Fibroblast of lung (primary cell): ENCODE results near the gene AMBRA1. TPM values are rescaled to one million over a fixed set of nuclear protein-coding genes. Genes with fewer than 3 reads are reported as not detected.

Experiments
- DNase-seq, 2 donors: peaks; one replicate each; pipeline versions ENCODE4 v3.0.0 to v3.0.0-alpha.2; 2010; ENCODE audit warnings: low read depth in 2 of 2
- H2AFZ ChIP-seq: 2 replicates; pipeline ENCODE4 v1.5.1; 2012; ENCODE audit warnings: low read length, control low read depth, inconsistent platforms
- H3K27ac ChIP-seq: 2 replicates; pipeline ENCODE4 v1.5.1; 2011; ENCODE audit warnings: low read length, control low read depth; ENCODE audit not compliant: insufficient read depth
- H3K27me3 ChIP-seq: 2 replicates; pipeline ENCODE4 v1.5.1; 2011; ENCODE audit warnings: mild to moderate bottlenecking, low read length; ENCODE audit not compliant: control insufficient read depth, insufficient read depth
- H3K36me3 ChIP-seq: 2 replicates; pipeline ENCODE4 v1.5.1; 2011; ENCODE audit warnings: low read length; ENCODE audit not compliant: control insufficient read depth, insufficient read depth
- H3K4me1 ChIP-seq: 2 replicates; pipeline ENCODE4 v1.5.1; 2011; ENCODE audit warnings: low read length; ENCODE audit not compliant: control insufficient read depth, insufficient read depth; ENCODE audit errors: extremely low read depth
- H3K4me2 ChIP-seq: 2 replicates; pipeline ENCODE4 v1.5.1; 2011; ENCODE audit warnings: low read length, control low read depth; ENCODE audit not compliant: insufficient read depth; ENCODE audit errors: extremely low read depth
- H3K4me3 ChIP-seq, 4 experiments: fragments of 200-600 bp in 1 of 4; sonication (generic) in 1 of 4; replicated peaks in 1 of 4; 2 replicates each; pipeline ENCODE4 v1.5.1; 2011 to 2016; ENCODE audit warnings: low read length in 4 of 4, low read depth in 3 of 4, mild to moderate bottlenecking in 3 of 4, control low read depth in 2 of 4, inconsistent platforms in 1 of 4, mixed read lengths in 1 of 4; ENCODE audit not compliant: insufficient read depth in 1 of 4; ENCODE audit errors: control extremely low read depth in 1 of 4
- H3K79me2 ChIP-seq: 2 replicates; pipeline ENCODE4 v1.5.1; 2012; ENCODE audit warnings: mild to moderate bottlenecking, low read length, inconsistent platforms; ENCODE audit not compliant: control insufficient read depth, insufficient read depth
- H3K9ac ChIP-seq: 2 replicates; pipeline ENCODE4 v1.5.1; 2011; ENCODE audit warnings: mild to moderate bottlenecking, low read length, control low read depth; ENCODE audit not compliant: insufficient read depth
- H3K9me3 ChIP-seq: 2 replicates; pipeline ENCODE4 v1.5.1; 2012; ENCODE audit warnings: low read depth, low read length; ENCODE audit not compliant: control insufficient read depth, insufficient read depth
- H4K20me1 ChIP-seq: 2 replicates; pipeline ENCODE4 v1.5.1; 2011; ENCODE audit warnings: low read length; ENCODE audit not compliant: control insufficient read depth, insufficient read depth; ENCODE audit errors: extremely low read depth
- EZH2 ChIP-seq: IDR thresholded peaks from 2 replicates; pipeline ENCODE4 v1.5.1; 2012; ENCODE audit warnings: low read length, control low read depth, mild to moderate bottlenecking; ENCODE audit errors: missing control alignments
- polyA plus RNA-seq, 2 donors: library from polyadenylated mRNA; depleted of rRNA in 1 of 2; stranded (reverse) in 1 of 2; unstranded in 1 of 2; fragments of >200 nt; gene quantifications; 2 replicates each; pipeline ENCODE4 v1.2.1, GENCODE V29; 2011 to 2012; ENCODE audit warnings: missing spikeins in 1 of 2
- total RNA-seq: library from RNA; depleted of rRNA; stranded (reverse); fragments of >200 nt; gene quantifications from 2 replicates; pipeline ENCODE4 v1.2.1, GENCODE V29; 2014
- TF ChIP-seq, protein P1 (sequence below), 2 donors: IDR thresholded peaks in 1 of 2; conservative IDR thresholded peaks in 1 of 2; 1 replicate in 1 of 2; 2 replicates in 1 of 2; pipeline ENCODE4 v1.5.1; 2011 to 2012; ENCODE audit warnings: low read length in 2 of 2, control low read depth in 1 of 2, inconsistent platforms in 1 of 2, low read depth in 1 of 2, mild to moderate bottlenecking in 1 of 2

The AMBRA1 gene
- total and polyA plus RNA-seq, 2 donors (not counting 1 experiment from before 2014, with no cell fraction given): 8.3 to 23.3 TPM

DNA sequence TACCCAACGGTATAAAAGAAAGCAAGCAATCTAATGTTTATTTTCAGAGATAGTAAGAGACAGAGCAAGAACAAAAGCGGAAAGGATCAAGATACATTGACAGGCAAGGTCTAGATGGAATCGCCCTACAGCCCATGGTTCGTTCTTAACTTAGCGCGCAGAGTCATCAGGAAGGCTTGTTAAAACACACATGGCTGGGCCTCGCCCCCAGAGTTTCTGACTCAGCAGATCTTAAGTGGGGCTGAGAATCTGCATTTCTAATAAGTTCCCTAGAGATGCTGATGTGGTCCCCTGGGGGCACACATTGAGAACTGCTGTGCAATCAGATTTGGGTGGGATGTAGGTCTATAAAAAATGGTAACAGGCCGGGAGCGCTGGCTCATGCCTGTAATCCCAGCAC lies 166.5 kb downstream of the AMBRA1 start:
- Histone ChIP-seq H3K36me3 (no peaks in the 10 kb centered on the region), H3K4me2 (no peak overlapping the region), H3K4me3 (no peak overlapping the region), H4K20me1 (no peaks in the 10 kb centered on the region), H3K9ac (no peak overlapping the region), H2AFZ (no peak overlapping the region), H3K79me2 (no peaks in the 10 kb centered on the region), H3K9me3 (no peaks in the 10 kb centered on the region), H3K27ac (no peak overlapping the region), H3K4me1 (no peaks in the 10 kb centered on the region), H3K27me3 (no peaks in the 10 kb centered on the region)
- DNase-seq: no peak
- TF ChIP-seq EZH2: no peak
- TF ChIP-seq, protein P1, sequence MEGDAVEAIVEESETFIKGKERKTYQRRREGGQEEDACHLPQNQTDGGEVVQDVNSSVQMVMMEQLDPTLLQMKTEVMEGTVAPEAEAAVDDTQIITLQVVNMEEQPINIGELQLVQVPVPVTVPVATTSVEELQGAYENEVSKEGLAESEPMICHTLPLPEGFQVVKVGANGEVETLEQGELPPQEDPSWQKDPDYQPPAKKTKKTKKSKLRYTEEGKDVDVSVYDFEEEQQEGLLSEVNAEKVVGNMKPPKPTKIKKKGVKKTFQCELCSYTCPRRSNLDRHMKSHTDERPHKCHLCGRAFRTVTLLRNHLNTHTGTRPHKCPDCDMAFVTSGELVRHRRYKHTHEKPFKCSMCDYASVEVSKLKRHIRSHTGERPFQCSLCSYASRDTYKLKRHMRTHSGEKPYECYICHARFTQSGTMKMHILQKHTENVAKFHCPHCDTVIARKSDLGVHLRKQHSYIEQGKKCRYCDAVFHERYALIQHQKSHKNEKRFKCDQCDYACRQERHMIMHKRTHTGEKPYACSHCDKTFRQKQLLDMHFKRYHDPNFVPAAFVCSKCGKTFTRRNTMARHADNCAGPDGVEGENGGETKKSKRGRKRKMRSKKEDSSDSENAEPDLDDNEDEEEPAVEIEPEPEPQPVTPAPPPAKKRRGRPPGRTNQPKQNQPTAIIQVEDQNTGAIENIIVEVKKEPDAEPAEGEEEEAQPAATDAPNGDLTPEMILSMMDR (conservative IDR thresholded peaks at IDR 0.05 in 1 of 2, IDR thresholded peaks at IDR 0.05 in 1 of 2; ENCODE audit: low read depth in 1 of 2, low read length in 2 of 2): no peak

- peaks cover under 1% of the 10 kb centered on the region for H3K36me3 ChIP-seq
- H4K20me1 ChIP-seq: no peaks in the 10 kb centered on the region
- no peaks in the 10 kb centered on the region for H3K79me2 ChIP-seq
- H3K4me3 ChIP-seq: no peak overlapping the region
- TF ChIP-seq, protein P1 (conservative IDR thresholded peaks at IDR 0.05 in 1 of 2, IDR thresholded peaks at IDR 0.05 in 1 of 2; ENCODE audit: low read depth in 1 of 2, low read length in 2 of 2): no peak
- TF ChIP-seq EZH2: no peak
- H3K27me3 ChIP-seq: no peaks in the 10 kb centered on the region
- DNase-seq: no peak
- H2AFZ ChIP-seq: no peak overlapping the region
- no peak overlapping the region for H3K27ac ChIP-seq
- no peak overlapping the region for H3K9ac ChIP-seq
- no peak overlapping the region for H3K4me2 ChIP-seq
- H3K4me1 ChIP-seq: no peaks in the 10 kb centered on the region
- H3K9me3 ChIP-seq: no peaks in the 10 kb centered on the region
These were observed 167.4 kb downstream of the AMBRA1 start for GRCh38 chr11:46426233-46426991.

DNA sequence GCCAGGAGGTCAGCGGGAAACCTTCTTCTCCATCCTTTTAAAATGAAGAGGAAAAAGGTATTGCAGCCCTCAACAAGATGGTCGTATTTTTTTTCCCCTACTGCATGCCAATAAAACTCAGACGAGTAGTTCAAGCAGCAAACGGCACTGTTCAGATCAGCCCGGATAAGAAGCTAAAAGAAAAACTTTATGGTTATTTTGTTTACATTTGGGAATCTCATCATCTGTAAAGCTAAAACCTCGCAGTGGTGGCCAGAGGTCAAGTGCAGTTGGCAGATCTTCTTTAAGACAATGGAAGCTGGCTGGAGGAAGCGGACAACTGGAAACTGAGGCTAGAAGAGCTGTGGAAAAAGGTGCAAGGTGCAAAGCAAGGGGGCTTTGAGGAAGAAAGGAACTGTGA lies 171.2 kb downstream of the AMBRA1 start:
- no peak overlapping the region for H3K27ac ChIP-seq
- H3K79me2 ChIP-seq: no peaks in the 10 kb centered on the region
- no peak overlapping the region for H2AFZ ChIP-seq
- no peaks in the 10 kb centered on the region for H3K27me3 ChIP-seq
- H3K4me3 ChIP-seq: no peak overlapping the region
- peak in 1 of 2 donors; percentile 17 for DNase-seq
- TF ChIP-seq, protein P1 (conservative IDR thresholded peaks at IDR 0.05 in 1 of 2, IDR thresholded peaks at IDR 0.05 in 1 of 2; ENCODE audit: low read depth in 1 of 2, low read length in 2 of 2): no peak
- TF ChIP-seq EZH2: no peak
- no peak overlapping the region for H3K9ac ChIP-seq
- no peaks in the 10 kb centered on the region for H3K4me1 ChIP-seq
- H3K36me3 ChIP-seq: peaks cover 6% of the 10 kb centered on the region
- no peaks in the 10 kb centered on the region for H4K20me1 ChIP-seq
- no peaks in the 10 kb centered on the region for H3K9me3 ChIP-seq
- no peak overlapping the region for H3K4me2 ChIP-seq
